ENCODE data around the gene NLGN1.

Gene NLGN1

GRCh38 chr3:173923204-173923603, 525.7 kb downstream of the NLGN1 start:
- H3K27ac ChIP-seq (ENCODE audit: low read depth, low read length) = no peak overlapping the region
- H3K9ac ChIP-seq (ENCODE audit: low read length) = no peak overlapping the region
- no peaks in the 10 kb centered on the region for H3K27me3 ChIP-seq (ENCODE audit: control insufficient read depth, insufficient read depth, low read length)
- no peaks in the 10 kb centered on the region for H3K9me3 ChIP-seq (ENCODE audit: control insufficient read depth, insufficient read depth, low read depth, low read length)
- no peak overlapping the region for H3K4me3 ChIP-seq (ENCODE audit: low read depth, low read length)
- H3K36me3 ChIP-seq (ENCODE audit: control insufficient read depth, insufficient read depth, low read length) = no peaks in the 10 kb centered on the region
- peaks cover 18% of the 10 kb centered on the region for H3K4me1 ChIP-seq (ENCODE audit: control insufficient read depth, insufficient read depth, low read length)

DNA sequence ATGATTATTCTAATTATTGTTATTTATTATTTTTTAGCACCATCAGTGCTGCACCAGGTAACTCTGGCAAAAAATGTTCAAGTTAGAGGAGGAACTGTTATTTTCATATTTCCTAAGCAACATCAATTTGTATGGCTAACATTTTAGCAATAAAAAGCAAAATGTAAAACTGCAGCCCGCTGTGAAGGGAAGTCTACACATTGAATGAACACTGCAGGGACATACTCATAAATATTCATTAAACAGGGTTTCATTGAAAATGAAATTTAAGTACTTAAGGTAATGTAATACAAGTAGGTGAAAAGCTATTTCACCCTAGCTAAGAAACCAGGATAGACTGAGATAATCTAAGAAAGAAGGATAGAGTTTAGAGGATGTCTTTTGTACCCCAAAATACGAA, 532.7 kb downstream of the NLGN1 start:
- H3K4me1 ChIP-seq (ENCODE audit: control insufficient read depth, insufficient read depth, low read length) = peaks cover 19% of the 10 kb centered on the region
- H3K27ac ChIP-seq (ENCODE audit: low read depth, low read length) = no peak overlapping the region; the same call in 1 of the 2 replicates
- no peak overlapping the region for H3K9ac ChIP-seq (ENCODE audit: low read length)
- no peaks in the 10 kb centered on the region for H3K27me3 ChIP-seq (ENCODE audit: control insufficient read depth, insufficient read depth, low read length)
- no peak overlapping the region for H3K4me3 ChIP-seq (ENCODE audit: low read depth, low read length)
- no peaks in the 10 kb centered on the region for H3K36me3 ChIP-seq (ENCODE audit: control insufficient read depth, insufficient read depth, low read length)
- no peaks in the 10 kb centered on the region for H3K9me3 ChIP-seq (ENCODE audit: control insufficient read depth, insufficient read depth, low read depth, low read length)

DNA sequence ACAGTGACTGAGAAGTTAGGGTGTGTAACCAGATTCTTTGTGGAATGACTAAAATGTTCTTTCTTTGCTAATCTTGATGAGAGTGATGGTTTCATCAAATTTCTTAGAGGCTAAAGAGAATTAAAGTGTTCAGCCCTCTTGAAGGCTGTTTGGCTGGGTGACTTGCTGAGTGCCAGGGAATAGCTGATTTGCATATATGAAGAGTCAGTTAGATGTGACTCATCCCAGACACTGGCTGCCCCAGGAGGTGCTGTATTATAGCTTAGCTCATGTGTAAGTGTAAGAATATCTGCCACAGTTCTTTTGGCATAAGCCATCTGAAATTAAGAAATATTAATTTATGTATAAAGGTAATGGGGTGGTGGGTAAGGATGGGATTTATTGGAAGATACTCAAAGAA, 535.1 kb downstream of the NLGN1 start:
- Histone ChIP-seq H3K9ac (ENCODE audit: low read length) (no peak overlapping the region), H3K9me3 (ENCODE audit: control insufficient read depth, insufficient read depth, low read depth, low read length) (no peaks in the 10 kb centered on the region), H3K4me1 (ENCODE audit: control insufficient read depth, insufficient read depth, low read length) (peaks cover 19% of the 10 kb centered on the region), H3K4me3 (ENCODE audit: low read depth, low read length) (no peak overlapping the region), H3K36me3 (ENCODE audit: control insufficient read depth, insufficient read depth, low read length) (no peaks in the 10 kb centered on the region), H3K27ac (ENCODE audit: low read depth, low read length) (no peak overlapping the region), H3K27me3 (ENCODE audit: control insufficient read depth, insufficient read depth, low read length) (no peaks in the 10 kb centered on the region)

DNA sequence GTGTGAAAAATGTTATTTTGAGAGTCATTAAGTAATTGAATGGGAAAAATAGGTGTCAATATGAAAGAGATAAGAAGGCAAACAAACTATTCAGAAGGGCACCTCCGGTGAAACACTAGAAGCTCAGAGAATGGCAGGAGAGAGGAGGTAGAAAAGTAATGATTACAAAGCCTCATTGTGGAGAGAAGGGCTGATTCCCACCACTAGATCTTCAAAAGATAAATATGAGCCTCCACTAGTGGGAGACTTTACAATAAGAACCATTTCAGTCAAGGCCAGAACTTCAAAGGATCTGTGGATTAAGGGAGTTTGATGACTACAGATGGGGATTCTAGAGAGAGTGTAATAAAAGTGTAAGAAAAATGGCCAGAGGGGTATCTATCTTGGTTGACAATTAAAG, 535.6 kb downstream of the NLGN1 start:
- H3K9me3 ChIP-seq (ENCODE audit: control insufficient read depth, insufficient read depth, low read depth, low read length) = no peaks in the 10 kb centered on the region

GRCh38 chr3:173936316-173936715, 538.8 kb downstream of the NLGN1 start:
- H3K27ac ChIP-seq (ENCODE audit: low read depth, low read length) = no peak overlapping the region
- H3K9ac ChIP-seq (ENCODE audit: low read length) = no peak overlapping the region
- H3K36me3 ChIP-seq (ENCODE audit: control insufficient read depth, insufficient read depth, low read length) = no peaks in the 10 kb centered on the region
- H3K4me1 ChIP-seq (ENCODE audit: control insufficient read depth, insufficient read depth, low read length) = peaks cover 21% of the 10 kb centered on the region
- no peaks in the 10 kb centered on the region for H3K27me3 ChIP-seq (ENCODE audit: control insufficient read depth, insufficient read depth, low read length)
- no peaks in the 10 kb centered on the region for H3K9me3 ChIP-seq (ENCODE audit: control insufficient read depth, insufficient read depth, low read depth, low read length)
- H3K4me3 ChIP-seq (ENCODE audit: low read depth, low read length) = no peak overlapping the region

More for the DNA sequence above, 535.6 kb downstream of the NLGN1 start:
- Histone ChIP-seq H3K36me3 (ENCODE audit: control insufficient read depth, insufficient read depth, low read length) (no peaks in the 10 kb centered on the region), H3K4me1 (ENCODE audit: control insufficient read depth, insufficient read depth, low read length) (peaks cover 22% of the 10 kb centered on the region), H3K4me3 (ENCODE audit: low read depth, low read length) (no peak overlapping the region), H3K27me3 (ENCODE audit: control insufficient read depth, insufficient read depth, low read length) (no peaks in the 10 kb centered on the region), H3K27ac (ENCODE audit: low read depth, low read length) (no peak overlapping the region), H3K9ac (ENCODE audit: low read length) (no peak overlapping the region)

DNA sequence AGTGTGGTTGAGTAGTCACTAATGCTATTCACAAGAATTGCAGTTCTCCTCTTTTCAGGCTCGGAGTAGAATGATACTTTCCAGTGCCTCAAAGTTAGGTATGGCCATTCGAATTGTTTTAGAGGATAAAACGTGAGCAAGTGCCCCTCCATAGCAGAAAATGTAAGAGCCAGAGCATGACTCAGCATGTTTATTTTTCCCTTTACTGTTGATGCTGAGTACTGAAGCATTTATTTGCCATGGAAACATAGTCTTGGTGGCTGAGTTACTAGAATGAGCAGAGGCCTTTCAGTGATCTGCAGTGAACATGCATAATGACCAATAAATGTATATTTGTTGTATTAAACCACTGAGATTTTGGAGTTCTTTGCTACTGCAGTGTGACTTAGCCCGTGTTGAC, 540.6 kb downstream of the NLGN1 start:
- Histone ChIP-seq H3K9ac (ENCODE audit: low read length) (peak overlapping the region; percentile 29), H3K36me3 (ENCODE audit: control insufficient read depth, insufficient read depth, low read length) (no peaks in the 10 kb centered on the region), H3K27me3 (ENCODE audit: control insufficient read depth, insufficient read depth, low read length) (no peaks in the 10 kb centered on the region), H3K9me3 (ENCODE audit: control insufficient read depth, insufficient read depth, low read depth, low read length) (no peaks in the 10 kb centered on the region), H3K4me1 (ENCODE audit: control insufficient read depth, insufficient read depth, low read length) (peaks cover 13% of the 10 kb centered on the region), H3K27ac (ENCODE audit: low read depth, low read length) (peak overlapping the region; percentile 59; the same call in 1 of the 2 replicates), H3K4me3 (ENCODE audit: low read depth, low read length) (no peak overlapping the region)

GRCh38 chr3:173938616-173939015, 541.1 kb downstream of the NLGN1 start:
- Histone ChIP-seq H3K4me3 (ENCODE audit: low read depth, low read length) (no peak overlapping the region), H3K36me3 (ENCODE audit: control insufficient read depth, insufficient read depth, low read length) (no peaks in the 10 kb centered on the region), H3K9ac (ENCODE audit: low read length) (no peak overlapping the region), H3K27ac (ENCODE audit: low read depth, low read length) (0 out of 2 replicates have a peak overlapping the region, but pooled peaks have one; percentile 59), H3K9me3 (ENCODE audit: control insufficient read depth, insufficient read depth, low read depth, low read length) (no peaks in the 10 kb centered on the region), H3K4me1 (ENCODE audit: control insufficient read depth, insufficient read depth, low read length) (peaks cover 8% of the 10 kb centered on the region), H3K27me3 (ENCODE audit: control insufficient read depth, insufficient read depth, low read length) (no peaks in the 10 kb centered on the region)

DNA sequence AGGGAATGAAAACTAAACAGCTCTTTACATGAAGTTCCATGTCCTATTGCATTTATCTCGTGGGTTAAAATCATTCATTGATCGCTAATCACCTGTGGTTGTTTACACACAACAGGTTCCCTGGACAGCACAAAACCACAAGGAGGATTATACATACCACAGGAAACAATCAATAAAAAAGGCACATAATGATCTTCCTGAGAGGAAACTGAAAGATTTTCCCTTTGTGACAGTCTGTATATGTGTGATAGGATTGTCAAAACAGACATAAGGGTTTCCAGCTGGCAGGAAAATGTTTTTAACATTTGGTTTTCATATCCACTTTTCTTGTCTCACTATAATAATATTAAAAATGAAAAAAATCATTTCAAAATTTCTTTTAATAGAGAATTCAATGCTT, 541.8 kb downstream of the NLGN1 start:
- H3K27me3 ChIP-seq (ENCODE audit: control insufficient read depth, insufficient read depth, low read length) = no peaks in the 10 kb centered on the region
- H3K4me3 ChIP-seq (ENCODE audit: low read depth, low read length) = no peak overlapping the region
- no peak overlapping the region for H3K27ac ChIP-seq (ENCODE audit: low read depth, low read length)
- H3K9me3 ChIP-seq (ENCODE audit: control insufficient read depth, insufficient read depth, low read depth, low read length) = no peaks in the 10 kb centered on the region
- peaks cover 8% of the 10 kb centered on the region for H3K4me1 ChIP-seq (ENCODE audit: control insufficient read depth, insufficient read depth, low read length)
- no peaks in the 10 kb centered on the region for H3K36me3 ChIP-seq (ENCODE audit: control insufficient read depth, insufficient read depth, low read length)
- no peak overlapping the region for H3K9ac ChIP-seq (ENCODE audit: low read length)

GRCh38 chr3:173943264-173943663, 545.7 kb downstream of the NLGN1 start:
- Histone ChIP-seq H3K27me3 (ENCODE audit: control insufficient read depth, insufficient read depth, low read length) (no peaks in the 10 kb centered on the region), H3K27ac (ENCODE audit: low read depth, low read length) (no peak overlapping the region), H3K4me1 (ENCODE audit: control insufficient read depth, insufficient read depth, low read length) (peaks cover 4% of the 10 kb centered on the region), H3K9me3 (ENCODE audit: control insufficient read depth, insufficient read depth, low read depth, low read length) (no peaks in the 10 kb centered on the region), H3K4me3 (ENCODE audit: low read depth, low read length) (no peak overlapping the region), H3K9ac (ENCODE audit: low read length) (no peak overlapping the region), H3K36me3 (ENCODE audit: control insufficient read depth, insufficient read depth, low read length) (no peaks in the 10 kb centered on the region)

- Histone ChIP-seq H3K27me3 (ENCODE audit: control insufficient read depth, insufficient read depth, low read length) (no peaks in the 10 kb centered on the region), H3K27ac (ENCODE audit: low read depth, low read length) (no peak overlapping the region), H3K4me3 (ENCODE audit: low read depth, low read length) (no peak overlapping the region), H3K9me3 (ENCODE audit: control insufficient read depth, insufficient read depth, low read depth, low read length) (no peaks in the 10 kb centered on the region), H3K36me3 (ENCODE audit: control insufficient read depth, insufficient read depth, low read length) (no peaks in the 10 kb centered on the region), H3K9ac (ENCODE audit: low read length) (no peak overlapping the region), H3K4me1 (ENCODE audit: control insufficient read depth, insufficient read depth, low read length) (no peaks in the 10 kb centered on the region)
Observed at GRCh38 chr3:173945170-173945569, 547.6 kb downstream of the NLGN1 start.

DNA sequence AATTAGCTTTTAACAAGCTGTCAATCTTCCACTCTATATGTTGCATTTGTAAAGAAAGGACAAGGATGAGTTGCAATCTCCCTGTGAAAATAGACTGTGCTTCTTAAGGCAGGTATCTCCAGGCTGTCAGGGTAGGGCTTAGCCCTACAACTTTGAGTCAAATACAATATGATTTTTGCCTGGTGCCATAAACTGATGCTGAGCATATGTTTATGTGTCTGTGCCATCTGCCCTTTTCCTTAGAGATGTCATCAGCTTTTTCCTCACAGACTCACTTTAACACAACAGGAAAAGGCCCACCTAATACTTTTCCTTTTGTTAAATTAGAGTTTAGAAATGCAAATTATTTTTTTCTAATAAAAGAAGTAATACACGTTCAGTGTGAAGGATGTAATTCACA, 548.3 kb downstream of the NLGN1 start:
- Histone ChIP-seq H3K27me3 (ENCODE audit: control insufficient read depth, insufficient read depth, low read length) (no peaks in the 10 kb centered on the region), H3K9ac (ENCODE audit: low read length) (no peak overlapping the region), H3K9me3 (ENCODE audit: control insufficient read depth, insufficient read depth, low read depth, low read length) (no peaks in the 10 kb centered on the region), H3K4me3 (ENCODE audit: low read depth, low read length) (no peak overlapping the region), H3K27ac (ENCODE audit: low read depth, low read length) (no peak overlapping the region), H3K4me1 (ENCODE audit: control insufficient read depth, insufficient read depth, low read length) (no peaks in the 10 kb centered on the region), H3K36me3 (ENCODE audit: control insufficient read depth, insufficient read depth, low read length) (no peaks in the 10 kb centered on the region)

DNA sequence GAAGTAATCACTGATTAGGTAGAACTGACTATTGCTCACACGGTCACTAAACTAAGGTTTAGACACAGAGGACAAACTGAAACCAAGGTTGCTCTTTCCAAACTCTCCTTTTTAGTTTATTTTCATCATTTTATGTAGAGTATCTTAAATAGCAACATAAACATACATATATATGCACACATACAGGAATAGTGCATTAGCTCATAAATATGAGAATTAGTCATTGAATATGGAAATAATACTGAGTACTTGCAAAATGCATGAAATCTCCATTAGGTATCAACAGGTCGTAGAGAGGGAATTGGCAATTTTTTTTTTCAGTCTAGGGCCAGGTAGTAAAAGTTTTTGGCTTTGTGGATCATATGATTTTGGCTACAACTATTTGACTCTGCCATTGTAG, 557.1 kb downstream of the NLGN1 start:
- Histone ChIP-seq H3K36me3 (ENCODE audit: control insufficient read depth, insufficient read depth, low read length) (no peaks in the 10 kb centered on the region), H3K27me3 (ENCODE audit: control insufficient read depth, insufficient read depth, low read length) (no peaks in the 10 kb centered on the region), H3K27ac (ENCODE audit: low read depth, low read length) (no peak overlapping the region), H3K9ac (ENCODE audit: low read length) (no peak overlapping the region), H3K9me3 (ENCODE audit: control insufficient read depth, insufficient read depth, low read depth, low read length) (peaks cover 11% of the 10 kb centered on the region), H3K4me3 (ENCODE audit: low read depth, low read length) (no peak overlapping the region), H3K4me1 (ENCODE audit: control insufficient read depth, insufficient read depth, low read length) (no peaks in the 10 kb centered on the region)

Data from HUES6 (cell line).